ENCODE results near the gene SORT1. TPM values are rescaled to one million over a fixed set of nuclear protein-coding genes. Genes with fewer than 3 reads are reported as not detected.

Gene SORT1
- total and polyA plus RNA-seq, 2 of the 8 experiments (the other 6 are each of a cell fraction or from before 2014, with no cell fraction given) = 18.7 to 69.6 TPM

GRCh38 chr1:109425391-109426280 lies 27.9 kb upstream of the SORT1 start:
- peak overlapping the region; percentile 90; the same call in 1 of the 2 replicates for H4K8ac ChIP-seq (ENCODE audit: extremely low read depth, insufficient read depth, low read length)
- no peak overlapping the region for H2BK15ac ChIP-seq (ENCODE audit: low read length)
- peaks cover 0 to 11% (median 7%) of the 10 kb centered on the region in 4 experiments; a peak in 6 of 8 replicates for H3K36me3 ChIP-seq (ENCODE audit: control insufficient read depth in 2 of 4, insufficient read depth in 4 of 4, low read length in 3 of 4)
- H3K79me2 ChIP-seq (ENCODE audit: control insufficient read depth in 1 of 2, insufficient read depth in 2 of 2, low read length in 2 of 2) = peaks cover 12 to 54% of the 10 kb centered on the region in 2 experiments
- no peaks in the 10 kb centered on the region for H3K9me3 ChIP-seq (ENCODE audit: insufficient read depth in 2 of 2, low read depth in 1 of 2, low read length in 1 of 2)
- H4K91ac ChIP-seq (replicated peaks; ENCODE audit: insufficient read length, low read length) = no peak overlapping the region
- H3K23ac ChIP-seq (ENCODE audit: insufficient read length) = no peak overlapping the region
- H3K4me2 ChIP-seq (ENCODE audit: insufficient read depth in 1 of 2, low read depth in 2 of 2, low read length in 2 of 2) = peak overlapping the region; percentile 65 to 93
- peak overlapping the region; percentile 80 to 99 (median 95) for H3K4me3 ChIP-seq (ENCODE audit: extremely low read depth in 1 of 4, insufficient read depth in 2 of 4, low read depth in 3 of 4, low read length in 4 of 4)
- no peak overlapping the region for H2BK120ac ChIP-seq (replicated peaks; ENCODE audit: low read depth, low read length)
- H2BK20ac ChIP-seq (ENCODE audit: low read length) = no peak overlapping the region
- H3K9ac ChIP-seq (replicated peaks in 1 of 4; ENCODE audit: extremely low read depth in 1 of 4, low read depth in 3 of 4, low read length in 3 of 4) = peak overlapping the region; percentile 74 to 91 (median 80)
- H3K14ac ChIP-seq (ENCODE audit: insufficient read length) = no peak overlapping the region
- H3K27me3 ChIP-seq (replicated peaks in 1 of 4; ENCODE audit: control insufficient read depth in 3 of 4, extremely low read depth in 1 of 4, insufficient read depth in 3 of 4, low read length in 3 of 4) = no peaks in the 10 kb centered on the region
- H2AK5ac ChIP-seq (ENCODE audit: low read depth, low read length) = no peak overlapping the region
- WGBS, 2 experiments (ENCODE audit: extremely low coverage in 1 of 2, insufficient coverage in 1 of 2, insufficient read length in 1 of 2, insufficient replicate concordance in 2 of 2, low coverage in 1 of 2, low lambda C conversion rate in 2 of 2, missing lambda C conversion rate in 1 of 2) = 5% methylated on average over 32 of the region's 32 CpGs; no CpG with 5 or more reads in 1 of the 2 experiments
- peaks cover 2% of the 10 kb centered on the region; the same call in 1 of the 2 replicates for H3K79me1 ChIP-seq (ENCODE audit: low read depth, low read length)
- H3K4me1 ChIP-seq (replicated peaks in 1 of 4; ENCODE audit: control insufficient read depth in 3 of 4, insufficient read depth in 4 of 4, low read length in 3 of 4) = no peaks in the 10 kb centered on the region; a peak in 1 of 7 replicates
- H4K5ac ChIP-seq (ENCODE audit: insufficient read length, low read depth, low read length) = peak overlapping the region; percentile 55
- no peak overlapping the region for H3K4ac ChIP-seq (replicated peaks; ENCODE audit: insufficient read length, low read depth, low read length)
- H2BK12ac ChIP-seq (ENCODE audit: low read depth, low read length) = no peak overlapping the region; the same call in 1 of the 2 replicates
- H2BK5ac ChIP-seq (ENCODE audit: low read depth, low read length) = peak overlapping the region; percentile 68
- H3K56ac ChIP-seq (replicated peaks; ENCODE audit: insufficient read length, low read depth, low read length) = no peak overlapping the region
- H4K20me1 ChIP-seq (replicated peaks in 1 of 2; ENCODE audit: control insufficient read depth in 1 of 2, insufficient read depth in 2 of 2, low read length in 2 of 2) = peaks cover 6% of the 10 kb centered on the region in 2 experiments
- peak overlapping the region; percentile 78 for H3K27ac ChIP-seq (ENCODE audit: low read depth, low read length)
- no peak for DNase-seq (ENCODE audit: low read depth in 1 of 2, low spot score in 2 of 2)
- peak overlapping the region; percentile 18; the same call in 1 of the 2 replicates for H2AFZ ChIP-seq (ENCODE audit: low read length)
- ChIA-PET POLR2A (ENCODE audit: partially characterized antibody) (interaction anchor here (0.8 to 2.5 kb wide), 12 partner anchors 18 to 105 kb away, joined by 3 to 12 read pairs (median 4); partner anchors contain the start of genes AMIGO1, ATXN7L2 and SORT1), CTCF (ENCODE audit: partially characterized antibody) (interaction anchor here (0.6 to 4.8 kb wide), 7 partner anchors 22 to 145 kb away, joined by 3 to 34 read pairs (median 4); no protein-coding TSS in a partner anchor)
- no peak overlapping the region for H3K18ac ChIP-seq (ENCODE audit: extremely low read depth, low read length)
- FAIRE-seq = no peak
- H3K23me2 ChIP-seq (ENCODE audit: low read depth, low read length) = no peaks in the 10 kb centered on the region; the same call in none of the 2 replicates
- TF ChIP-seq GABPA (IDR thresholded peaks at IDR 0.05; ENCODE audit: borderline replicate concordance, insufficient read depth, low read length) (no peak), HDAC2 (IDR thresholded peaks at IDR 0.05; ENCODE audit: borderline replicate concordance in 1 of 2, low read depth in 2 of 2, low read length in 2 of 2) (peak in 1 of 2 experiments; percentile 55; a peak in 1 of 4 replicates), SAP30 (IDR thresholded peaks at IDR 0.05; ENCODE audit: insufficient read depth, insufficient replicate concordance, low read length) (peak; percentile 12), SP2 (IDR thresholded peaks at IDR 0.05; ENCODE audit: low read length) (no peak), MAFK (IDR thresholded peaks at IDR 0.05; ENCODE audit: low read depth, low read length) (0 out of 2 replicates have a peak, but pooled peaks have one; percentile 1), SIN3A (conservative IDR thresholded peaks at IDR 0.05 in 1 of 2, IDR thresholded peaks at IDR 0.05 in 1 of 2; ENCODE audit: low read depth in 1 of 2, low read length in 2 of 2) (peak in 1 of 2 experiments; percentile 37; a peak in 1 of 4 replicates), KDM4A (IDR thresholded peaks at IDR 0.05; ENCODE audit: low read depth, low read length, severe bottlenecking) (peak; percentile 67), KDM5A (IDR thresholded peaks at IDR 0.05; ENCODE audit: low read length) (0 out of 2 replicates have a peak, but pooled peaks have one; percentile 31)
